Suppressor macrophage treated with lipopolysaccharide for 1 hour (primary cell): ENCODE data around the gene NINJ1.

Experiments used
- DNase-seq, 3 donors: peaks; one replicate each; pipeline ENCODE4 v3.0.0-alpha.2; 2020 to 2022

NINJ1 gene, protein sequence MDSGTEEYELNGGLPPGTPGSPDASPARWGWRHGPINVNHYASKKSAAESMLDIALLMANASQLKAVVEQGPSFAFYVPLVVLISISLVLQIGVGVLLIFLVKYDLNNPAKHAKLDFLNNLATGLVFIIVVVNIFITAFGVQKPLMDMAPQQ

DNA sequence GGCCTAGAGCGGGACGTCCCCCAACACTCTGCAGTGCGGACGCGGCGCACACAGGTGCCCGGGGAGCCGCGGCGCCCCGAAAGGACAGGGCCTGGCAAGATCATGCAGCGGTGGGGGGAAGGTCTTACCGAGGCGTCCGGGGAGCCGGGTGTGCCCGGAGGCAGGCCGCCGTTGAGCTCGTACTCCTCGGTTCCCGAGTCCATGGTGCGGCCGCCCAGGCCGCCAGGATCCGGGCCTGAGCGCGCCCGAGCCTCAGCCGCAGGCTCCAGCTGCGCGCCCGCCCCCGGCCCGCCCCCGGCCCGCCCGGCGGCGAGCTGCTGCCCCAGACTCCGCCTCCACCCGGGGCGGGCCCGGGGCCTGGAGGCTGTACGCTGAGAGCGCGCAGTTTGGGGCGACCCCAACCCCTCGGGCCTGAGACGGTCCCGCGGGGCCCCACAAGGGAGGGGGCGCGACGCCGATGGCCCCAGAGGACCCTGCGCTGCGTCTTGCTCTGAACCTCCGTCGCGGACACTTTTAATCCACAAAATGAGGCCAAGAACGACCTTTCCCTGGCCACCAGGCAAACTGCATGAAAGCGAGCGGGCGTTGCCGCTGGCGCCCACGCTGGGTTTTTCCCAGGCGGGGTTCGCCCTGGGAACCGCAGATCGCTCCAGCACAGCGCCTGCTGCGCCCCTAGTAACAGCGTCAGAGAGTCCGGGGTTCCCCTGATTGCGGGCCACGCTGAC is at the start of gene NINJ1:
Gene NINJ1 (minus strand): TSS at position 237 of the 725 bp plus-strand sequence. CDS start 34 bp downstream, at position 203.
- DNase-seq = peak; percentile 99 to 100 (median 99)

- no peak for DNase-seq
These were observed 49.1 kb upstream of the NINJ1 start for GRCh38 chr9:93183131-93183662.

- DNase-seq = no peak
These were observed 48.5 kb upstream of the NINJ1 start for GRCh38 chr9:93182572-93182971.

DNA sequence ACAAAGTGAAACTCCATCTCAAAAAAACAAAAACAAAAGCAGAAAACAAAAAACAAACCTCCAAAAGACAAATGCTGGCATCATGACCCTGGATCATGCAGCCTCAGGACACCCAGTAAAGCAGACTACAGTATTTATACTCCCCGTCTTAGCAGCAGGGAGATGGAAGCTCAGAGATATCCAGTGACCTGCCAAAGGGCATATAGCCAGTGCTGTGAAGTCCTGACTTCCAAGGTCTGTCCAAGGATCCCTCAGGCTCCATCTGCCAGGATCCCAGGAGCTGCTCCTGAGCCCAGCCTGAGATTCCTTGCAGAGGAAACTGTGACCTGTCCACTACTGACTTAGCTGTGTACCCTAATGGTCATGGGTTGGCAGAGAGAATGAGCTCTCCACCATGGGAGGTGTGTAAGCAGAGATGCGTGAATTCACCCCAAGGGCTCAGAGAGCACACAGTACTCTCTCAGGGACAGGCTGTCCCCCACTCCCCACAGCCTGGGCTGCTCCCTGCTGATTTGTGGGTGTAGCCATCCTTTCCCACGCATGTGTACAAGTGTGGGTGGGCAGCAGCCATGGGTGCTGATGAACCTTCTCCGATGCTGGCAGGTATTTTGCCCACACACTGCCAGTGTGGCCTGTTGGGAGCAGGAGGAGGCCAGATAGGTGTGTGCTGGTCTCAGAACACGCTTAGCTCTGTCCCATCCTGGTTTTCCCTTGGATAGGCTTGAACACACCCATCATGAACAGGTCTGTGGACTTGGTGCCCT is 47.8 kb upstream of the NINJ1 start:
- no peak for DNase-seq

DNA sequence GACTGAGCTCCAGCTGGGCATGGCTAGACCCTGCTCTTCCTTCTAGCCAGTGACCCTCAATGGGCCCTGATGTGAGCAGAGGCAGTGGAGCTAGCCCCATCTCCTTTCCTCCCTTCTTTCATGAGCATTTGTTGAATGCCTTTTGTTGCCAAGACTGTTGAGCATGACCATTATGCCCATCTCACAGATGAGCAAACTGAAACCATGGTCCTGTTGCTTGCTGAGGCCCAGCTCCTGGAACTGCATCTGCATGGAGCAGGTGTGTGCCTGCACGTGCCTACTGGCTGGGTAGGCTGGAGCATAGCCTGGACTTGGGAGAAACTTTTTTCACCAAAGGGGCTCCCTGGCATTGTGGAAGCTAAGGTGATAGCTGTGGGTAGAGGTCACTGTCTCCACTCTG is 46.9 kb upstream of the NINJ1 start:
- DNase-seq = no peak

DNA sequence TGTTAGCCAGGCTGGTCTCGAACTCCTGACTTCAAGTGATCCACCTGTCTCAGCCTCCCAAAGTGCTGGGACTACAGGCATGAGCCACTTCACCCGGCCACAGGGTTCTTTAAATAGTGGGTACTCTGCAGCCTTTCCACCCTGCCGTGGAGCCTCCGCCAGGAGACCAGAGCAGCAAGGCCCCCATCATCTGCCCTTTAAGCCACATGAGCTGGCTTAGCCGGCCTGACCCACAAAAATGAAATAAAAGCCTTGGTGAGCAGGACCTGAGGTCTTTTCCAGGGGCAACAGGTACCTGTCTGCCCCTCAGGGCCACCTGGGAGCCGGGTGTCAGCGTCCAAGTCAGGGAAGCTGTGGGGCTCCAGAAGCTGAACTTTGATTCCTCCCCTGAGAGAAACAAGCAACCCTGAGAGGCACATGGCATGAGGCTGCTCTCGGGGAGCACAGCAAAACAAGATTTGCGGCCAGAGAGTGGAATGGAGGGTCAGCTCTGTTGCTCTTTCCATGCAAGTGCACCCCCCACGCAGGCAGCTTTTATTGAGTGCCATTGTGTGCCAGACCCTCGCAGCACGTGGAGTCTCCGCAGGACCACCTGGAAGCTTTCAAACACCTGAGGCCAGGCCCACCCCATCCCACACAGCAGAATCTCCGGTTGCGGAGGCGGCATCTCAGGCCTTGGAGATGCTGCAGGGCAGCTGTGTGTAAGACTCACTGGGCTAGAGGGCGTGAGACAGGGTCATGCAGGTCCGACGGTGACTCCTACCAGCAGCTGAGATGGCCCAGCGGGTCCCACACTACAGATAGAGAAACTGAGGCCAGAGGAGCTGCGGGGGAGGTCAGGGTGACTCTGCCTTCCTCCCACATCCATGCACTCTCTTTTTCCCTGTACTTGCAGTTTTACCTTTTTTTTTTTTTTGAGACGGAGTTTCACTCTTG is 45.1 kb upstream of the NINJ1 start:
- DNase-seq = no peak

DNA sequence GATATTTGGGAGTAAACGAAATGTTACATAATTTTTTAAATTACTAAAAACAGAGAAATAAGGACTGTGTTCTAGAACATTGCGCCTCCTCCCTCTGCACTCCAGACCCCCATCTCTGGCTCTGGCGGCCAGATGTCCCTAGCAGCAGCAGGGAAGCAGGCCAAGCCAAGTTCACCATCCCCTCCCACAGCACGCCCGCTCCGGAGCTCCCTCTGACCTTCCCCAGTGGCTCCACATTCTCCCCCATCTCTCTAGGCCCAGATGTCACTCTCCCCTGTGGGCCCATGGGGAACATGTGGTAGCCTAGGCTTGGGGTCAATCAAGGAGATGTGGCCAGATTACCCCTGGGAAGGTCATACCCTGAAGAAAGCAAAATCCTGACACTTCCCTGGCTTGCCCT is 43.6 kb upstream of the NINJ1 start:
- DNase-seq = no peak

DNA sequence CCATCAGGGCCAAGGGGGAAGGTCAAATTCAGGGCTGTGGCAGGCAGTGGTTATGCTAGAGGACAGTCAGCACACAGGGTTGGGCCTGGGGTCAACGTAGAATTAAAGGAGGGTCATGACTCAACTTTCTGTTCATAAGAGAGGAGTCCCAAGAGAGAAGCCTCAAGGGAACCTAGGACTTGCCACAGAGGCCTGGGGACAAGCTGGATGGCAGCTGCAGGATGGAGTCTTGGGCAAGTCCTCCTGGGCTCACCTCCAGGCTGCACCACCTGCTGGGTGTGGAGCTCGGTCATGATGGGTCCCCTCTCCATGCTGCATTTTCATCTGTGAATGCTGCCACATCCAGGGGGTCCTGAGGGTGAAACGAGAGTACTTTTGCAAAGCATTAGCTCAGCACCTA is 40.9 kb upstream of the NINJ1 start:
- DNase-seq = no peak

DNA sequence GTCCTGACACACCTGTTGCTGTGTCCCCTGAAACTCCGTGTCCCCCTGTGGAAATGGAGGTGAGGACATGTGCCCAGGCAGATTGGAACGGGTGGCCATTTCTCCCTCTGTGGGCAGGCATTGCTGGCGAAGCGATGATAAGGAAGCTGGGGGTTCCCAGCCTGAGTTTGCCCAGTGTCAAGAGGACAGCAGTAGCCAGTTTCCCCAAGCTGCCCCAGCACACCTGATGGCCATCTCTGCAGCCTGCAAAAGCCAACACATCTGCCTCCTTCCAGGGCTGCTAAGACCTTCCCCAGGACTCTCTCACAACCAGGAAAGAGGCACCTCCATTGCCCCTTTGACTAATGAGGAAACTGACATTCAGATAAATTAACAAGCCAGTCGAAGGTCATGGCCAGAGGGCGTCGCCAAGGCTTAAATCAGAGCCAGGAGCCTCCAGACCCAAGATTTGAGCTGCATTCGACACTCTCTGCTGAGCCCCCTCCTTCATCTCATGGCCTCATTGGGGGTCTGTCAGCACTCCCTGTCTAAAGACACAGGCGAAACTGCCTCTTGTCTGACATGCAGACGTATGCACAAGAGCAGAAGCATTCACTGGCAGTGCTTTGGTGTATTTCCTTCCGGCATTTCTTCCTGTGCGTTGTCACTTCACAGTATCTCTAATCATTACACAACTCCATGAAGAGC is 39.5 kb upstream of the NINJ1 start:
- no peak for DNase-seq

DNA sequence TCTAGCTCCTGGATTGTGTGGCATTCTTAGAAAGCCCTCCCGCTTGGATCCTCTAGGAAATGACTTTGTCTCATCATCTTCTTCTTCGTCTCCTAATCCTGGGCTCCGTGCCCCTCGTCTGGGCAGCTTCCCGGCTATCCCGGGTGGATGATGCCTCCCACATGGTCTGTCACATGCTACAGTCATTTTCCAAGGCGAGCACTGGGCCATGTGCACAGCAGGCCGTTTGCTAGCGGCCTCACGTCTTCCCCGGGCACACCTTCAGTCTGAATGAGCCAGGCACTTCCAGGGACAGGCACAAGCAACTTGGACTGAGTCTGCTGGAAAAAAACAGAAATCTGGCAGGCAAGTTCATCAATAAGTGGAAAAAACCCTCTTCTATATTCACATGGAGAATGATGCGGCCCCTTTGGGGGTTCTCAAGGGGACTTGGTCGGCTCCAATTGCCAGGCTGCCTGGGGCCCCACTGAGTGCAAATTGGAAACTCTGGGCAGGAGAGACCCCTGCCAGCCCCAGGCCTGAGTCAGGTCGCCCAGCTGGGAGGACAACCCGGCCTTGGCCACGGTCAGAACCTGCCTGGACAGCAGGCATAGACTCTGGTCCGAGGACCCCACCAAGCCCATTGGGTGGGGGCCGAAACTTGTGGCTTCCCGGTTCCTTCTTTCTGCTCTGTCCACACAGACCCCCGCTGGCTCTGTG is 38.8 kb upstream of the NINJ1 start:
- no peak for DNase-seq

- DNase-seq = no peak
These were observed 37.4 kb upstream of the NINJ1 start for GRCh38 chr9:93171261-93171990.

DNA sequence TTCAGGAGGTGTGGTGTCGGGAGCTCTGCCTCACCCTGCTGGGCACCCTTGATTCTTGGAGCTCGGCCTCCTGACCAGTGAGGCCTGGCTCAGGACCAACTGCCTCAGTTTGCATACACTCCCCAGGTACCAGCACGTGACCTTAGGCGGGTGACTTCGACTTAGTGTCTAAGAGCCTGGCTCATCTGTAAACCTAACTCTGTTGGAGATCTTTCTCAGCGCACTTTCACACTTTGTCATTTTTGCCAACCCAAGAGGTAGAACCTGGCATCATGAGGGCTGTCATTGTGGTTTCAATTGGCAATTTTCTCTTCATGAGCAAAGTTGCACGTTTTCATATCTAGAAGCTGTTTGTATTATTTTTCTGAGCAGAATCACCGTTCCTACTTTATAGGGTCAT is 36.5 kb upstream of the NINJ1 start:
- no peak for DNase-seq

- DNase-seq = no peak
These were observed 35.4 kb upstream of the NINJ1 start for GRCh38 chr9:93169444-93169843.

DNA sequence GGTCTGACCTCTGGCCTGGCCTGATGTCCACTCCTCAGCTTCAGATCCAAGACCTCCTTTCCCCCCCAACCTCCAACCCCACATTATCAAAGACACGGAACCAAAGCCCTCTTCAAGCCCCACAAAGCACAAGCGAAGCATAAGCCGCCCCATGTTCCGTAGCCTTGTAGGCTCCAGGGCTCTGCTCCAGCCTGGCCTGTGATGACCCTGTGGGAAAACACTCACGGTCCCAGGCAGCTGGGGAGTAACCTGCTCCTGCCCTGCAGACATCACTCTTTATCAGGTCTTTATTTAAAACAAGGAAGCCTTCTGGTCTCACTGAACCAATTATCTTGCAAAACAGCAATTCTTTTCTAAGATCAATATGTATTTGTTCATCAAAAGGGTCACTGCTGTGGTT is 34.5 kb upstream of the NINJ1 start:
- DNase-seq = no peak

GRCh38 chr9:93167838-93168237 is 33.8 kb upstream of the NINJ1 start:
- no peak for DNase-seq

DNA sequence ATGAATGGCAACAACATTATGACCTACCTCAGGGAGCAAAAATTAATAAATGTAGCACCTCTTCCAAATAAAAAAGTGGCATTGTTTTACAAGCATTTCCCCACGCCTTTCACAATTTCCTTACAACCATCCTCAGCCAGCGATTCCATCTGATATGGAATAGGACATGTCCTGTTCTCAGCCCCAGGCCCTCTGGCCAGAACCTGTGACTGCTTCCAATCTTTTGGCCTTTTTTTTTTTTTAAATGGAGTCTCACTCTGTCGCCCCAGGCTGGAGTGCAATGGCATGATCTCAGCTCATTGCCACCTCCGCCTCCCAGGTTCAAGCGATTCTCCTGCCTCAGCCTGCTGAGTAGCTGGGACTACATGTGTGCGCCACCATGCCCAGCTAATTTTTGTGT is 33.1 kb upstream of the NINJ1 start:
- DNase-seq = no peak

DNA sequence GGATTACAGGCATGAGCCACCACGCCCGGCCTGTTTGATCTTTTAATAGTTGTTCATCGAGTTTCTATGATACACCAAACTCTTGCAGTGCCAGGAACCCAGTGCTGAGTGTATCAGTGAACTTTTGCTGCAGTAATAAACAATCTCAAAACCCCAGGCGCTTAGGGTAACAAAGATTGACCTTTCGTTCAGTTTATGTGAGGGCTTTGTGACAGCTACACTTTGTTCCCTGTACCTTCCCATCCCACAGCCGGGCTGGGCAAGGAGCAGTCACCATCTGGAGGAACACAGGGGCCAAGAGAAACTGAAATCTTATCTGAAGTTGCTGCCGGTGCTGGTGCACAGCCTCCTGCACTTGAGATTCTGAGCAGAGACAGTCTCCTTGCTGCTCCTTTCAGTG is 32.6 kb upstream of the NINJ1 start:
- no peak for DNase-seq

GRCh38 chr9:93164085-93164484 is 30.0 kb upstream of the NINJ1 start:
- no peak for DNase-seq

DNA sequence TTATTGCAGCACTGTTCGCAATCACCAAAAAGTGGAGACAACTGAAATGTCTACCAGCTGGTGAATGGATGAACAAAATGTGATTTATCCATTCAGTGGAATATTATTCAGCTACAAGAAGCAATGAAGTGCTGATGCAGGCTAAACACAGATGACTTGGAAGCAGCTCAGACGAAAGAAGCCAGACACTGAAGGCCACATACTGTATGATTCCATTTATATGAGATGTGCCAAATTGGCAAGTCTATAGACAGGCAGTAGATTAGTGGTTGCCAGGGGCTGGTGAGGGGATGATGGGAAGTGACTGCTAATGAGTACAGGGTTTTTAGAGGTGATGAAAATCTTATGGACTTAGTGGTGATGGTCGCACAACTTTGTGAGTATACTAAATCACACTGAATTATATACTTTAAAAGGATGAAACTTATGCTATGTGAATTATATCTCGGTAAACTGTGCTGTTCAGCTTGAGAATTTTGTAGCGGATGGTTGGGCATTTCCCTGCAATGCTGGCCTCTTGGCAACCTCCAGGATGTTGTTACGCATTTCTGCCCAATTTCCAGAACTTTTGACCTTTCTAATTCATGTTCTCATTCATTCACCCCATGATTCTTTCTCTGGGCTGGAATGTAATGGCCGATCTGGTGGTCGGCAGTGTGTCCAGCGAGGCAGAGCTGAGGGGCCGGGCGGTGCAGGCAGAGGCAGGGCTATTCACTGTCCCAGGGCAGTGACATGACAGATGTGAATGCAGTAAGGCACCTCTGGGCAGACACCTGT is 27.9 kb upstream of the NINJ1 start:
- no peak for DNase-seq
